Neural progenitor cell (in vitro differentiated cells): Measurements from ENCODE around the gene TIMP3. TPM values are rescaled to one million over a fixed set of nuclear protein-coding genes. Genes with fewer than 3 reads are reported as not detected.

Experiments used
- DNase-seq: peaks from one replicate; pipeline ENCODE4 v3.0.0-alpha.2; 2016; ENCODE audit warnings: low spot score
- H2AFZ ChIP-seq: fragments of 200-600 bp; sonication (generic); replicated peaks from 2 replicates; pipeline ENCODE4 v1.6.1; 2016; ENCODE audit warnings: antibody characterized with exemption
- H3F3A ChIP-seq: fragments of 200-600 bp; sonication (generic); 2 replicates; pipeline ENCODE4 v1.6.1; 2016; ENCODE audit warnings: antibody characterized with exemption, low read depth
- H3K27ac ChIP-seq: fragments of 200-600 bp; sonication (generic); 2 replicates; pipeline ENCODE4 v1.5.1; 2016; ENCODE audit warnings: mild to moderate bottlenecking
- H3K27me3 ChIP-seq: fragments of 200-600 bp; sonication (generic); 2 replicates; pipeline ENCODE4 v1.6.1; 2016; ENCODE audit warnings: mild to moderate bottlenecking, moderate library complexity
- H3K36me3 ChIP-seq: fragments of 200-600 bp; sonication (generic); 2 replicates; pipeline ENCODE4 v1.5.1; 2016
- H3K4me1 ChIP-seq: fragments of 200-600 bp; sonication (generic); 2 replicates; pipeline ENCODE4 v1.6.1; 2016; ENCODE audit warnings: mixed run types
- H3K4me2 ChIP-seq: fragments of 200-600 bp; sonication (generic); 2 replicates; pipeline ENCODE4 v1.6.1; 2016
- H3K4me3 ChIP-seq: fragments of 200-600 bp; sonication (generic); 2 replicates; pipeline ENCODE4 v1.5.1; 2016
- H3K79me2 ChIP-seq: fragments of 200-600 bp; sonication (generic); 2 replicates; pipeline ENCODE4 v1.6.1; 2016; ENCODE audit warnings: low read depth
- H3K9ac ChIP-seq: fragments of 200-600 bp; sonication (generic); 2 replicates; pipeline ENCODE4 v1.6.1; 2016
- H3K9me3 ChIP-seq: fragments of 200-600 bp; sonication (generic); 2 replicates; pipeline ENCODE4 v1.5.1; 2016; ENCODE audit warnings: low read depth
- H4K20me1 ChIP-seq: fragments of 200-600 bp; sonication (generic); 2 replicates; pipeline ENCODE4 v1.6.1; 2016; ENCODE audit warnings: low read depth
- H3K27ac Mint-ChIP-seq: 3 replicates; pipeline ENCODE4 v1.8.0; 2021; ENCODE audit warnings: mixed read lengths
- H3K27me3 Mint-ChIP-seq: 2 replicates; pipeline ENCODE4 v1.8.0; 2022; ENCODE audit warnings: low read depth, mild to moderate bottlenecking, inconsistent platforms, moderate library complexity, mixed read lengths; ENCODE audit not compliant: insufficient read depth
- H3K36me3 Mint-ChIP-seq: 3 replicates; pipeline ENCODE4 v1.8.0; 2021; ENCODE audit warnings: mixed read lengths
- H3K4me1 Mint-ChIP-seq: 3 replicates; pipeline ENCODE4 v1.8.0; 2021; ENCODE audit warnings: mixed read lengths
- H3K4me3 Mint-ChIP-seq: 3 replicates; pipeline ENCODE4 v1.8.0; 2021; ENCODE audit warnings: mild to moderate bottlenecking, moderate library complexity, mixed read lengths
- H3K9me3 Mint-ChIP-seq: 3 replicates; pipeline ENCODE4 v1.8.0; 2020; ENCODE audit warnings: mixed read lengths
- EZH2 ChIP-seq: fragments of 200-600 bp; sonication (generic); IDR thresholded peaks from 2 replicates; pipeline ENCODE4 v1.6.1; 2017; ENCODE audit warnings: antibody characterized with exemption, mild to moderate bottlenecking, moderate library complexity
- EZH2phosphoT487 ChIP-seq: fragments of 200-600 bp; sonication (generic); IDR thresholded peaks from 2 replicates; pipeline ENCODE4 v1.6.1; 2017; ENCODE audit warnings: antibody characterized with exemption
- total RNA-seq: library from RNA; depleted of rRNA; stranded (reverse); fragments of >200 nt; gene quantifications from 2 replicates; pipeline ENCODE4 v1.2.3, GENCODE V29; 2015; ENCODE audit warnings: low replicate concordance
- TF ChIP-seq, protein P1 (sequence below): fragments of 200-600 bp; sonication (generic); IDR thresholded peaks from 2 replicates; pipeline ENCODE4 v1.5.1; 2017; ENCODE audit warnings: antibody characterized with exemption, mild to moderate bottlenecking

Gene TIMP3
- total RNA-seq, 1 donor from 2014 or later, result 6.3 TPM

DNA sequence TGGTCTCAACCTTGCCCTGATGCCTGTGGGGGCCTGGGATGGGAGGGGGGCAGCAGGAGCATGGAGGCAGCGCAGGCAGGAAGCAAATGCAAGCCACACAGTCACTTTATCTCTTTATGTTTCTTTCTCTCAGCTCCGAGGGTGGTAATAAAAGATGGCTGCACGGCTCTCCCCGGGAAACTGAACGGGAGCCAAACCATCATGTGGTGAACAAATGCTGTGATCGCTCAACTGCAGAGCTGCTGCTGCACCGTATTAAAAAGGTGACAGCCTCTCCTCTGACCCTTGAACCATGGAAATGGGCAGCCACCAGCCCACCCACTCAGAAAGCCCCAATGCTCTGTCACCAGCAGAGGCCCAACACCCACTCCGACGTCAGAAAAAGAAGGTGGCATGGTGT, 110.0 kb downstream of the TIMP3 start:
- Histone ChIP-seq H3K27ac (no peak overlapping the region), H3K36me3 (no peaks in the 10 kb centered on the region), H3K79me2 (no peaks in the 10 kb centered on the region), H4K20me1 (peaks cover 3% of the 10 kb centered on the region), H3K4me3 (no peak overlapping the region), H3K27me3 (no peaks in the 10 kb centered on the region), H3K4me1 (peaks cover 7% of the 10 kb centered on the region), H2AFZ (no peak overlapping the region), H3F3A (no peaks in the 10 kb centered on the region), H3K9ac (no peak overlapping the region), H3K4me2 (no peak overlapping the region), H3K9me3 (no peaks in the 10 kb centered on the region)
- no peak overlapping the region for H3K4me3 Mint-ChIP-seq
- H3K36me3 Mint-ChIP-seq, result no peaks in the 10 kb centered on the region
- TF ChIP-seq EZH2 (no peak), EZH2phosphoT487 (no peak)
- TF ChIP-seq, protein P1, sequence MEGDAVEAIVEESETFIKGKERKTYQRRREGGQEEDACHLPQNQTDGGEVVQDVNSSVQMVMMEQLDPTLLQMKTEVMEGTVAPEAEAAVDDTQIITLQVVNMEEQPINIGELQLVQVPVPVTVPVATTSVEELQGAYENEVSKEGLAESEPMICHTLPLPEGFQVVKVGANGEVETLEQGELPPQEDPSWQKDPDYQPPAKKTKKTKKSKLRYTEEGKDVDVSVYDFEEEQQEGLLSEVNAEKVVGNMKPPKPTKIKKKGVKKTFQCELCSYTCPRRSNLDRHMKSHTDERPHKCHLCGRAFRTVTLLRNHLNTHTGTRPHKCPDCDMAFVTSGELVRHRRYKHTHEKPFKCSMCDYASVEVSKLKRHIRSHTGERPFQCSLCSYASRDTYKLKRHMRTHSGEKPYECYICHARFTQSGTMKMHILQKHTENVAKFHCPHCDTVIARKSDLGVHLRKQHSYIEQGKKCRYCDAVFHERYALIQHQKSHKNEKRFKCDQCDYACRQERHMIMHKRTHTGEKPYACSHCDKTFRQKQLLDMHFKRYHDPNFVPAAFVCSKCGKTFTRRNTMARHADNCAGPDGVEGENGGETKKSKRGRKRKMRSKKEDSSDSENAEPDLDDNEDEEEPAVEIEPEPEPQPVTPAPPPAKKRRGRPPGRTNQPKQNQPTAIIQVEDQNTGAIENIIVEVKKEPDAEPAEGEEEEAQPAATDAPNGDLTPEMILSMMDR, result no peak
- H3K27me3 Mint-ChIP-seq, result peaks cover 19% of the 10 kb centered on the region
- no peak overlapping the region for H3K27ac Mint-ChIP-seq
- DNase-seq, result no peak
- peaks cover 7% of the 10 kb centered on the region for H3K9me3 Mint-ChIP-seq
- peaks cover 32% of the 10 kb centered on the region for H3K4me1 Mint-ChIP-seq
